Spleen (tissue), 13 donors: ENCODE measurements around the gene SLC9A8. TPM values are rescaled to one million over a fixed set of nuclear protein-coding genes. Genes with fewer than 3 reads are reported as not detected.

Source experiments
- DNase-seq: peaks from one replicate; pipeline ENCODE4 v3.0.0-alpha.2; 2020
- H3K27ac ChIP-seq, 8 donors: fragments of 200-600 bp; sonication (generic) in 7 of 8; 1 replicate in 4 of 8; 2 replicates in 4 of 8; pipeline versions ENCODE4 v1.5.0 to v1.8.0; 2016 to 2021; ENCODE audit warnings: inconsistent platforms in 4 of 8, mild to moderate bottlenecking in 4 of 8, moderate library complexity in 1 of 8
- H3K27me3 ChIP-seq, 7 donors: fragments of 200-600 bp; sonication (generic) in 6 of 7; replicated peaks in 1 of 7; 1 replicate in 4 of 7; 2 replicates in 3 of 7; pipeline versions ENCODE4 v1.5.0 to v1.8.0; 2016 to 2021; ENCODE audit warnings: inconsistent platforms in 3 of 7, mild to moderate bottlenecking in 1 of 7
- H3K36me3 ChIP-seq, 6 donors: fragments of 200-600 bp; sonication (generic) in 5 of 6; 1 replicate in 4 of 6; 2 replicates in 2 of 6; pipeline versions ENCODE4 v1.5.0 to v1.8.0; 2016 to 2021; ENCODE audit warnings: inconsistent platforms in 2 of 6
- H3K4me1 ChIP-seq, 6 donors: fragments of 200-600 bp; sonication (generic) in 5 of 6; 1 replicate in 3 of 6; 2 replicates in 3 of 6; pipeline versions ENCODE4 v1.5.0 to v1.8.0; 2016 to 2021; ENCODE audit warnings: inconsistent platforms in 3 of 6
- H3K4me3 ChIP-seq, 8 donors: fragments of 200-600 bp; sonication (generic) in 7 of 8; 1 replicate in 4 of 8; 2 replicates in 4 of 8; pipeline versions ENCODE4 v1.5.0 to v1.8.0; 2016 to 2021; ENCODE audit warnings: inconsistent platforms in 4 of 8, mild to moderate bottlenecking in 4 of 8, moderate library complexity in 2 of 8
- H3K9me3 ChIP-seq, 8 donors: fragments of 200-600 bp; sonication (generic) in 7 of 8; 1 replicate in 4 of 8; 2 replicates in 4 of 8; pipeline versions ENCODE4 v1.5.0 to v1.8.0; 2016 to 2021; ENCODE audit warnings: inconsistent platforms in 4 of 8
- CTCF ChIP-seq, 11 experiments: fragments of 200-600 bp in 7 of 11; fragments of 450-650 bp in 4 of 11; sonication (generic) in 4 of 11; IDR thresholded peaks in 8 of 11; conservative IDR thresholded peaks in 3 of 11; 1 replicate in 7 of 11; 2 replicates in 4 of 11; pipeline versions ENCODE4 v1.4.0 to v1.8.0; 2016 to 2021; ENCODE audit warnings: antibody characterized with exemption in 11 of 11, inconsistent platforms in 4 of 11, mild to moderate bottlenecking in 1 of 11
- POLR2A ChIP-seq, 3 donors: fragments of 450-650 bp; IDR thresholded peaks; one replicate each; pipeline ENCODE4 v1.5.1; 2017; ENCODE audit warnings: antibody characterized with exemption in 3 of 3, mild to moderate bottlenecking in 1 of 3
- POLR2AphosphoS5 ChIP-seq, 3 donors: sonication (generic); formaldehyde crosslinking; IDR thresholded peaks; one replicate each; pipeline ENCODE4 v1.5.1; 2017; ENCODE audit warnings: antibody characterized with exemption in 3 of 3
- WGBS, 5 donors: extraction: QIAGEN DNeasy Blood & Tissue Kit in 3 of 5; methylation state at CpG; one replicate each; pipeline versions ENCODE4 v1.1.5 to v1.1.7; 2013 to 2018; 5-methylcytosine and 5-hydroxymethylcytosine counted together
- intact Hi-C: fragments of 100-400 bp; cut with DNase I; formaldehyde crosslinking; loops from one replicate; pipeline ENCODE4 v1.15.0; 2023; ENCODE audit warnings: low total_unique reads
- long read RNA-seq, 2 donors: transcript quantifications; one replicate each; lab custom pipeline, GENCODE V29; 2026
- polyA plus RNA-seq, 3 donors: library from polyadenylated mRNA; stranded (reverse); fragments of 200-250 nt; gene quantifications; one replicate each; pipeline ENCODE4 v1.2.1, GENCODE V29; 2013
- total RNA-seq, 7 donors: library from RNA; depleted of rRNA in 3 of 7; stranded (reverse); fragments of >200 nt in 3 of 7; fragmentation: NEBNext Ultra II Directional in 4 of 7; extraction: Animal tissue kit (Norgen Biotek cat#: 25700) in 4 of 7; gene quantifications; one replicate each; pipeline versions ENCODE4 v1.1.0 to v1.2.1, GENCODE V29; 2016 to 2021
- donor health status: healthy with polysubstance abuse.
- donor health status: DM: no; HTN: no; CAD: no; lungs with moderate emphysema.
- donor health status: DM: no; HTN: no; CAD: no.
- donor health status: Bipolar disorder and iron deficiency.
- donor health status: healthy.
- donor health status: DM: no; HTN: no; CAD: no.
- donor health status: DM: yes; HTN: yes; CAD: no.

SLC9A8 gene
- total RNA-seq = 10 to 100 TPM; 15.9 to 35.3 (median 28.6) TPM
- 10 to 100 TPM in 1 of 3 donors, 1 to 10 TPM in 2; 4.6 to 11.9 (median 8.9) TPM for polyA plus RNA-seq
- long read RNA-seq, donor 1 = 0 reads
- long read RNA-seq, donor 2 = 0 reads

- WGBS, 5 donors = 0 to 1% (median 0%) methylated on average over 11 to 61 of the region's 61 CpGs
- intact Hi-C loops = loop anchor here (5.0 kb wide), 1 partner anchor 100 kb away; the partner anchor contains the start of gene B4GALT5
- Histone ChIP-seq H3K4me3 (peak within 1 kb of the TSS; percentile 72 to 93 (median 84)), H3K27ac (peak within 1 kb of the TSS; percentile 89 to 100 (median 98)), H3K27me3 (no peaks in the 10 kb centered on the region), H3K36me3 (peaks cover 0 to 31% (median 20%) of the 10 kb centered on the region in 6 donors), H3K9me3 (no peaks in the 10 kb centered on the region), H3K4me1 (peaks cover 12 to 71% (median 35%) of the 10 kb centered on the region in 6 donors)
- DNase-seq = peak; percentile 96
- peak; percentile 93 to 97 (median 96) for TF ChIP-seq POLR2AphosphoS5 (IDR thresholded peaks at IDR 0.05)
- peak; percentile 12 to 75 (median 55) for TF ChIP-seq CTCF (IDR thresholded peaks at IDR 0.05 in 8 of 11, conservative IDR thresholded peaks at IDR 0.05 in 3 of 11)
- TF ChIP-seq POLR2A (IDR thresholded peaks at IDR 0.05) = peak in 2 of 3 donors; percentile 22 to 48
Measured at GRCh38 chr20:49812507-49813304, at the start of gene SLC9A8. Gene SLC9A8, plus strand, starts transcription at chr20:49812828. Its CDS starts 95 bp downstream, at chr20:49812923.

GRCh38 chr20:49762940-49763766, 49.5 kb upstream of the SLC9A8 start:
- peak overlapping the region in 2 of 8 donors; percentile 11 to 94 for H3K27ac ChIP-seq
- TF ChIP-seq POLR2AphosphoS5 (IDR thresholded peaks at IDR 0.05) = no peak
- no peak for TF ChIP-seq CTCF (IDR thresholded peaks at IDR 0.05 in 8 of 11, conservative IDR thresholded peaks at IDR 0.05 in 3 of 11)
- no peak for TF ChIP-seq POLR2A (IDR thresholded peaks at IDR 0.05)
- DNase-seq = no peak
- 91 to 96% (median 93%) methylated on average over 12 of the region's 12 CpGs for WGBS, 5 donors
- intact Hi-C loops = no loop called here
- H3K9me3 ChIP-seq = no peaks in the 10 kb centered on the region
- no peaks in the 10 kb centered on the region for H3K36me3 ChIP-seq
- H3K27me3 ChIP-seq = no peaks in the 10 kb centered on the region
- no peak overlapping the region for H3K4me3 ChIP-seq
- peaks cover 2 to 43% (median 9%) of the 10 kb centered on the region in 6 donors for H3K4me1 ChIP-seq

- Histone ChIP-seq H3K27me3 (no peaks in the 10 kb centered on the region), H3K36me3 (no peaks in the 10 kb centered on the region), H3K27ac (peak overlapping the region in 7 of 8 donors; percentile 46 to 94 (median 83)), H3K9me3 (no peaks in the 10 kb centered on the region), H3K4me1 (peaks cover 12 to 66% (median 28%) of the 10 kb centered on the region in 6 donors), H3K4me3 (peak overlapping the region in 1 of 8 donors; percentile 21)
- no peak for TF ChIP-seq POLR2A (IDR thresholded peaks at IDR 0.05)
- TF ChIP-seq POLR2AphosphoS5 (IDR thresholded peaks at IDR 0.05) = no peak
- TF ChIP-seq CTCF (IDR thresholded peaks at IDR 0.05 in 8 of 11, conservative IDR thresholded peaks at IDR 0.05 in 3 of 11) = no peak
- DNase-seq = no peak
- WGBS, 5 donors = 83 to 91% (median 88%) methylated on average over 5 of the region's 5 CpGs
- intact Hi-C loops = no loop called here
Measured at GRCh38 chr20:49765413-49765736, 47.3 kb upstream of the SLC9A8 start.
